Stimulated activated CD4-positive, alpha-beta T cell treated with anti-CD3 and anti-CD28 coated beads, Interleukin-12 subunit alpha, Interleukin-12 subunit beta, amount 100 ng/mL, for 4 hours (primary cell): ENCODE data around the gene PEAR1.

Source experiments
- DNase-seq: peaks from one replicate; pipeline ENCODE4 v3.0.0-alpha.2; 2020

The PEAR1 gene

DNA sequence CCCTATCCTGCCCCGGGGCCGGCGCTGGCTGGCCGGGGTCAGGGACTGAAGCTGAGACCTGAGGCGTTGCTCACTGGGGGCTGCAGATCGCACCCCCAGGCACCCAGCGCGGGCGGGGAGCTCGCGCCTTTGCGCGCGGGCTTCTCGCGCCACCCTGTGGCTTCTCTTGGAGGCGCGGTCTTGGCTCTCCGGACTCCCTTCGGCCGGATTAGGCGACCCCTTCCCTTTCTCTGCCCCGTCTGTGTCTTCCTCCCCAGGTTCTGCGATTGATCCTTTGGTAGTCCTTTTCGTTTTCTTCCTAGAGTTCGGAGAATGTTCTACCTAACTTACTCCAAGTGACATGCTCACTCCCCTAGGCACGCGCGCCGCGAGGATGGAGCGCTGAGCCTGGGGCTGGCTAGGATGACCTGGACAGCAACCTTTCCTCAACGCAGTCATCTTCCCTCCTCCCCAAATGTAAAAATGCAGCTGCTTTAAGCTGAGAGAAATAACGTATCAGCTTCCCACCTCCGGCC is 33.3 kb upstream of the PEAR1 start:
- DNase-seq = peak; percentile 62

- peak; percentile 53 for DNase-seq
Observed at GRCh38 chr1:156860628-156861423, 32.7 kb upstream of the PEAR1 start, which contains the start of gene NTRK1. TSS of gene NTRK1 (plus strand) at chr1:156860865. CDS start at chr1:156860935, 70 bp downstream.

DNA sequence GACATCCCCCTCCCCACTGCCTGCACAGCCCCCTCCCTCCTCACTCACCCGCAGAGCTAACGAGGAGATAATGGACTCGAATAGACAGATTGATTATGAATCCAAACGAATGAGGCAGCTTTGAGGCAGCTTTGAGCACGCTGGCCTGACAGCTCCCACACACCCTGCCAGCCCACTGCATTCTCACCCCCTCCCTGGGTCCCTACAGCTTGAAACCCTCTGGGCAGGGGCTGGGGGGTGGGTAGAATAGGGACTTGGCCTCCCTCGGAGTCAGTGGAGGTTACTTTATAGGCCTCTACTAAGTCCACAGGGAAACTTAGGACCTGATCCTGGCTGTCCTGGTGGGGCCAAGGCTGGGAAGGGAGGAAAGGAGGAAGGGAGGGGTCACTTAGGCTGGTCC is 30.9 kb upstream of the PEAR1 start:
- no peak for DNase-seq

GRCh38 chr1:156862997-156863599 is 30.4 kb upstream of the PEAR1 start:
- peak; percentile 4 for DNase-seq

GRCh38 chr1:156863631-156864030 is 29.9 kb upstream of the PEAR1 start:
- DNase-seq = no peak

GRCh38 chr1:156864796-156865195 is 28.7 kb upstream of the PEAR1 start:
- DNase-seq = no peak

DNA sequence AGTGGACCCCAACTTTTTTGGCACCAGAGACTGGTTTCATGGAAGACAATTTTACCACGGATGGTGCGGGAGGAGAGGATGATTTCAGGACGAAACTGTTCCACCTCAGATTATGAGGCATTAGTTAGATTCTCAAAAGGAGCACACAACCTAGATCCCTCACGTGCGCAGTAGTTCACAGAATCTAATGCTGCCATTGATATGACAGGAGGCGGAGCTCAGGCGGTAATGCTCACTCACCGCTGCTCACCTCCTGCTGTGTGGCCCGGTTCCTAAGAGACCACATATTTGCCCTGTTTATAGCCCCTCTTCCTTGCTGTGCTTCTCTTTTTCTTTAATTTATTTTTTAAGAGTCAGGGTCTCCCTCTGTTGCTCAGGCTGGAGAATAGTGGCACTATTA is 28.3 kb upstream of the PEAR1 start:
- no peak for DNase-seq

- no peak for DNase-seq
Observed at GRCh38 chr1:156865865-156866248, 27.7 kb upstream of the PEAR1 start.

- no peak for DNase-seq
Observed at GRCh38 chr1:156866249-156866909, 27.1 kb upstream of the PEAR1 start.

- DNase-seq = no peak
Observed at GRCh38 chr1:156868341-156868740, 25.2 kb upstream of the PEAR1 start.

DNA sequence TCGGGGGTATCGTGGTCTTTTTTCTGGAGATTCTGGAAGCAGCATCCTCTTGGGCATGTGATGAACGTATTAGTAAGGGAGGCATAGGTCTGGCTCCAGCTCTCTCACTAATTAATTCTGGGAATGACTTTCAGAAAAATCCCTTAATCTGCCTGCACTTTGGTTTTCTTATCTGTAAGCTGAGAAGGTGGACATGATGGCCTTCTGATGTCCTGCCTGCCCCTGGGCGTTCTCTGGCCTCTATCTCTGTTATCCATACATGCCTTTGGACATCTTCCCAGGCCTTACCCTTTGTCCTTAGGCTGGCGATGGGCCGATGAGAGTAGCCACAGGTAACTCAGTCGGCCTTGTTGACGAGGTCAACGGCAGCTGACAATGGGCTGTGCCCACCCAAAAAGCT is 24.1 kb upstream of the PEAR1 start:
- no peak for DNase-seq

DNA sequence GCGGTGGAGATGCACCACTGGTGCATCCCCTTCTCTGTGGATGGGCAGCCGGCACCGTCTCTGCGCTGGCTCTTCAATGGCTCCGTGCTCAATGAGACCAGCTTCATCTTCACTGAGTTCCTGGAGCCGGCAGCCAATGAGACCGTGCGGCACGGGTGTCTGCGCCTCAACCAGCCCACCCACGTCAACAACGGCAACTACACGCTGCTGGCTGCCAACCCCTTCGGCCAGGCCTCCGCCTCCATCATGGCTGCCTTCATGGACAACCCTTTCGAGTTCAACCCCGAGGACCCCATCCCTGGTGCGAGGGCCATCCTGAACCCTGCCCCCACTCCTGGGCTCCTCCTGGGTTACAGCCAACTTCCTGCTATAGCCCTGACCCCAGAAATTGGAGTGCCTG is 19.9 kb upstream of the PEAR1 start:
- no peak for DNase-seq

GRCh38 chr1:156874142-156874541 is 19.4 kb upstream of the PEAR1 start:
- no peak for DNase-seq

- DNase-seq = no peak
Observed at GRCh38 chr1:156874572-156875340, 18.8 kb upstream of the PEAR1 start.

DNA sequence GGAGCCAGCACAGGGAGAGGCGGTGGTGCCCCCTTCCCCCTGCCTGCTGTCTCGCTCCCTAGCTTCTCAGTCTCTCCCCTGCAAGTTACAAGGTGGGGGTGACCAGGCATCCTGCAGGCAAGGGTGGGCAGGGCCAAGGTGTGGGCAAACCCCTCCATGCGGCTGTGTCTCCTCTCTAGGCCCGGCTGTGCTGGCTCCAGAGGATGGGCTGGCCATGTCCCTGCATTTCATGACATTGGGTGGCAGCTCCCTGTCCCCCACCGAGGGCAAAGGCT is 18.2 kb upstream of the PEAR1 start:
- DNase-seq = no peak

DNA sequence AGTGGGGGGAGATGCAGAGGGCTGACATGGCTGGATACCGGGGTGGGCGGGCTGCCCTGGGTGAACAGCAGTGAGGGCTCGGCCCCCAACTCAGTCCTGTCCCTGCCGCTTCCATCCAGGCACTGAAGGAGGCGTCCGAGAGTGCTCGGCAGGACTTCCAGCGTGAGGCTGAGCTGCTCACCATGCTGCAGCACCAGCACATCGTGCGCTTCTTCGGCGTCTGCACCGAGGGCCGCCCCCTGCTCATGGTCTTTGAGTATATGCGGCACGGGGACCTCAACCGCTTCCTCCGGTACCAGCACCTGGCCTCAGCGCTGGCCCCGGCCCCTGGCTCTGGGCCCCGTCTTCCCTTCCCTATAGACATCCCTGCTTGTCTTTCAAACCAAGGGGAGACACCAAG is 17.2 kb upstream of the PEAR1 start:
- DNase-seq = no peak

DNA sequence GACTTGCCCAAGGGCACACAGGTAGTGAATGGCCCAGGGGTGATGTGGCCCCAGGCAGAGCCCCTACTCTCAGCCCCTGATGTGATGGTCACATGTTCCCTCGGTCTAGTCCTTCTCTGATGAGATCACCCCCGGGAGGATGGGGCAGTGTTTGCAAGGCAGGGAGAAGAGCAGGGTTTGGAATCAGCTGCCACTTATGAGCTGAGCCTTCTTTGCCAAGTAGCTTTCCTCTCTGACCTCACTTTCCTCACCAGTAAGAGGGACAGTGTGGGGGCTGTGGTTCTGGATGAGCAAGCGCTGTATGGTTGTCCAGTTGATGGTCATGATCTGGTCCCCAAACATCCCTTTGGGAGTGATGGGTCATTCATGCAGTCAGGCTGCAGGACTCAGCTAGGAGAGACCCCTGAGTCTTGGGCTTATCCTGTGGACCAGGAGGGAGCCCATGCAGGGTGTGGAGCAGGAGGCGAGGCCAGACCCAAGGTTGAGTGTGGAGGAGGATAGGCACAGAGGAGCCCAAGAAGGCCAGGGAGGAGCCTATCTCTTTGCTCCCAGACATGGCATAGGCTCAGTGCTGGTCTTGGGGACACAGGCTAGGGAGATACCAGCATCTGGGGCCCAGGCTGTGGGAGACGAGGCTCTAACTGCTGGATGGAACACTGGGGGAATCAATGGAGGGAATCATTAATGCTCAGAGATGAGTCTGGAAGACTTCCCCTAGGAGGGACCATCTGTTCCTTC is 15.9 kb upstream of the PEAR1 start:
- DNase-seq = no peak

- no peak for DNase-seq
Observed at GRCh38 chr1:156879876-156880275, 13.6 kb upstream of the PEAR1 start.

GRCh38 chr1:156880473-156880872 is 13.0 kb upstream of the PEAR1 start:
- DNase-seq = no peak

GRCh38 chr1:156881101-156881500 is 12.4 kb upstream of the PEAR1 start:
- no peak for DNase-seq

GRCh38 chr1:156881663-156882062 is 11.9 kb upstream of the PEAR1 start:
- DNase-seq = no peak

DNA sequence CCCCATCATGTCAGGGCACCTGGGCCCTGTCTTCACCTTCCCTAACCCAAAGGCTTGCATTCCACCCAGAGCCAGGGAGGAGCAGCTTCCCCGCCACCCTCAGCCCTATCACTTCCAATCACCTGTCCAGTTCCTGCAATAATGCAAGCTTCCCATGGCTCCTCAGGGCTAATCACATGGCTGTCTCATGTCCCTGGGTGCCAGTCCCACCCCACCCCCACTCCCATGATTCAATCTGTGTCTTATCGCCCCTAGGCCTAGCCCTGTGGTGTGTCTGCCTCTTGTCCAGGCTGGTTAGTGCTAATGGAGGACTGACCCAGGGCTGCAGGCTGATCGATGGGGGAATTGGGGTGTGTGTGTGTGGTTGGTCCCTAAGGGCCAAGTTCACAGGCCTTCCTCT is 11.0 kb upstream of the PEAR1 start:
- DNase-seq = no peak

DNA sequence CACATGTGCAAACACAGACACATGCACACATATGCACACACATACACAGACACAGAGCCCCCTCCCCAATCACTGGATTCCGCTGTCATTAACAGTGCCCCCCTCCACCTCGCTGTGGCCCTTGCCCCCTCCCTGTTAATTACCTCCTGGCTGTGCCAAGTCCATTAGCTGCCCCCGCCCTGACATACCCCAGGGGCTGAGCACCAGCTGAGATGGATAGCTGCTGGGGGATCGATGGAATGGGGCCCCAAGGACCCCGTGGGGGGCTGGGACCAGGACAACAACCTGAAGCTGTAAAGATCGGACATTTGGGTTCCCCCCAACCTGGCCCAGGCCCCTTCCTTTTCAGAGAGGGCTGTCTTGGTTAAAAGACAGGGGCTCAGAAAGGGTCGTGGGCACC is 9.6 kb upstream of the PEAR1 start:
- no peak for DNase-seq
